ENCODE results near the gene PDAP1. TPM values are rescaled to one million over a fixed set of nuclear protein-coding genes. Genes with fewer than 3 reads are reported as not detected.
"Not testable (repeated sequence)": the region's sequence is repeated elsewhere in the genome, so short reads cannot be mapped to it uniquely, and the experiment has no call there.

Gene PDAP1
- total RNA-seq, 2 donors from 2014 or later = 74.2 to 81.6 TPM

GRCh38 chr7:99429756-99430155, 21.4 kb upstream of the PDAP1 start:
- ATAC-seq = no peak
- DNase-seq = no peak
- intact Hi-C loops (cut with DNase I, micrococcal nuclease) = no loop called here

DNA sequence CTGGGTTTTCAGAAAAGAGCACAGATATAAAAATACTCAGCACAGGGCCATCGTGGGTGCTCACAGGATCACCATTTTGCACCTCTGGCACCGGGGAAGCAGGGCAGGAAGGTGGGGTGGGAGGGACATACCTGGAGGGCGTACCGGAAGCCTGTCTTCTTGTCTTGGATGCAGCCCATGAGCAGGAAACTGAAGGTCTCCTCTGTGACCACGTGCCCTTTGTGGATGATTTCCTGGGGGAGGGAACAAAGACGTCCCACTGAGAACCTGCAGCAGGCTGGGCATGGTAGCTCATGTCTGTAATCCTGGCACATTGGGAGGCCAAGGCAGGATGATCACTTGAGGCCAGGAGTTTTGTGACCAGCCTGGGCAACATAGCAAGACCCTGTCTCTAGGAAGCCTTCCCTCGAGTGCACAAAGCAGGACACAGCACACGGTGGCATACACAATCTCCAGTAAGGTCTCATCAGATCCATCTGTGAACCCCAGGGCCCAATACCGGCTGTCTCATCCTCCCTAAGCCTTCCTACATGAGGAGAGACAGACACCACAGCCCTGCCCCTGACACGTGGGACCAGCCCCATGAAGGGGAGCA, 20.7 kb upstream of the PDAP1 start:
- intact Hi-C loops (cut with DNase I, micrococcal nuclease) = no loop called here
- ATAC-seq = no peak

GRCh38 chr7:99424932-99425730, 16.7 kb upstream of the PDAP1 start:
- no peak for ATAC-seq
- intact Hi-C loops (cut with DNase I, micrococcal nuclease) = no loop called here
- DNase-seq = no peak

More for the DNA sequence above, 20.7 kb upstream of the PDAP1 start:
- no peak for DNase-seq

- intact Hi-C loops (cut with DNase I, micrococcal nuclease) = no loop called here
- ATAC-seq (peak; percentile 87), DNase-seq (peak in 1 of 2 donors; percentile 23)
Observed at GRCh38 chr7:99422625-99423024, 14.2 kb upstream of the PDAP1 start.

- no peak for ATAC-seq
- intact Hi-C loops (cut with DNase I, micrococcal nuclease) = no loop called here
- no peak for DNase-seq
Observed at GRCh38 chr7:99422186-99422585, 13.8 kb upstream of the PDAP1 start.

DNA sequence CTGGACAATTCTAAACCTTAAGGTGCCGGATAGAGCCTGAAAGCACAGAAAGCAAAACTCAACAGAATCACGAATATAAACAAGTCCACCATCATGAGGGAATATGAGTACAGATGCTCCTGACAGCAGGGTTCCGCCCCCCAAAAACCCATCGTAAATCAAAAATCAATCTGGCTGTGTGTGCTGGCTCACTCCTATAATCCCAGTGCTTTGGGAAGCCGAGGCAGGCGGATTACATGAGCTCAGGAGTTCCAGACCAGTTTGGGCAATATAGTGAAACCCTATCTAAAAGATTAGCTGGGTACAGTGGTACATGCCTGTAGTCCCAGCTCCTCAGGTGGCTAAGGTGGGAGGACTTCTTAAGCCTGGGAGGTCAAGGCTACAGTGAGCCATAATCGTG, 12.6 kb upstream of the PDAP1 start:
- intact Hi-C loops (cut with DNase I, micrococcal nuclease) = no loop called here
- DNase-seq (no peak), ATAC-seq (no peak)

DNA sequence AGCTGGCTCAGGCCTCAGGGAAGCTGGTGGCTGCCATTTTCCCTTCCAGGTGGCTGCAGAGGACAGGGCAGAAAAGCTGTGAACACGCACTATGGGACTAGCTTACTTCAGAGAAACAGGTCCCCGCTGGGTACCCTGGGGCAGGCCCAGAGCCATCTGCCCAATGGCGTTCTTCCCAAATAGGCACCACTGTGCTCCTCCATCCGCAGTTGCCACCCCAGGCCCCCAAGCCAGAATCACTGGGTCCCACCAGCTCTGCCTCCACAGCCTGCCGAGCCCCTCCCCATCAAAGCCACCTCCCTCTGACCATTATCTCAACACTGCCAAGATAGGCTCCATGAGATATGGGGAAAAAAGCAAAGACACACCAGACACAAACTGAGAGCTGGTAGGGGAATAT, 11.8 kb upstream of the PDAP1 start:
- DNase-seq (no peak), ATAC-seq (no peak)
- intact Hi-C loops (cut with DNase I, micrococcal nuclease) = no loop called here

GRCh38 chr7:99419323-99420021, 11.1 kb upstream of the PDAP1 start:
- DNase-seq (no peak), ATAC-seq (no peak)
- intact Hi-C loops (cut with DNase I, micrococcal nuclease) = loop anchor here in 1 of 2 donors (10.0 kb wide), 1 partner anchor 55 kb away; no protein-coding TSS in a partner anchor

DNA sequence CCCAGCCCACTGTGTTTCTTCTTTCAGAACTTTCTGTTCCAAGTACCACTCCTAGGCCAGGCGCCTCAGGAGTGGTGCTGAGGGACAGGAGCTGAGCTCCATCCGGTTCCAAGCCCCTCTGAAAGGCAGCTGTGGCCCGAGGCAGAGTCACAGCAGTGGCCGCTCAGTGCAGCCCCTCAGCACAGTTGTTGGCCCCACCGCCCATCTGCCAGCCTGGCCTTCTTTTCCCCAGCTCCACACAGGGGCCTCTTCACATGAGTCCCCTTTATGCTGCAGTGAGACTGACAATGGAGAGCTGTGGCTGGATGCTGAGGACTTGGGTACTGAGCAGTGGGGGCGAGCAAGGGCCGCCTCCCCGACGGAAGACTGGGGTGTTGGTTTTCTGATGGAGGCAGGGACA, 9.9 kb upstream of the PDAP1 start:
- ATAC-seq (no peak), DNase-seq (no peak)
- intact Hi-C loops (cut with DNase I, micrococcal nuclease) = loop anchor here in 1 of 2 donors (10.0 kb wide), 1 partner anchor 53 kb away; no protein-coding TSS in a partner anchor

DNA sequence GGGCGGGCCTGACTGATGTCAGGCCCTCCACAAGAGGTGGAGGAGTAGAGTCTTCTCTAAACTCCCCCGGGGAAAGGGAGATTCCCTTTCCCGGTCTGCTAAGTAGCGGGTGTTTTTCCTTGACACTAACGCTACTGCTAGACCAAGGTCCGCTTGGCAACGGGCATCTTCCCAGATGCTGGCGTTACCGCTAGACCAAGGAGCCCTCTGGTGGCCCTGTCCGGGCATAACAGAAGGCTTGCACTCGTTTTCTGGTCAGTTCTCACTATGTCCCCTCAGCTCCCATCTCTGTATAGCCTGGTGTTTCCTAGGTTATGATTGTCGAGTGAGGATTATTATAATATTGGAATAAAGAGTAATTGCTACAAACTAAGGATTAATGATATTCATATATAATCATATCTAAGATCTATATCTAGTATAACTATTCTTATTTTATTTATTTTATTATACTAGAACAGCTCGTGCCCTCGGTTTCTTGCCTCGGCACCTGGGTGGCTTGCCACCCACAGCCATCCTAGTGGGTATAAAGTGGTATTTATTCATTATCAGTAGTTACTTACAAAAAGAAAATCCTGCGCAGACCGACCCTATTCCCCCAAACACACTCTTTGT, 7.2 kb upstream of the PDAP1 start:
- DNase-seq = peak; percentile 68 to 80
- ATAC-seq = not testable (repeated sequence)
- intact Hi-C loops (cut with DNase I, micrococcal nuclease) = loop anchor here in 1 of 2 donors (10.0 kb wide), 1 partner anchor 51 kb away; no protein-coding TSS in a partner anchor

DNA sequence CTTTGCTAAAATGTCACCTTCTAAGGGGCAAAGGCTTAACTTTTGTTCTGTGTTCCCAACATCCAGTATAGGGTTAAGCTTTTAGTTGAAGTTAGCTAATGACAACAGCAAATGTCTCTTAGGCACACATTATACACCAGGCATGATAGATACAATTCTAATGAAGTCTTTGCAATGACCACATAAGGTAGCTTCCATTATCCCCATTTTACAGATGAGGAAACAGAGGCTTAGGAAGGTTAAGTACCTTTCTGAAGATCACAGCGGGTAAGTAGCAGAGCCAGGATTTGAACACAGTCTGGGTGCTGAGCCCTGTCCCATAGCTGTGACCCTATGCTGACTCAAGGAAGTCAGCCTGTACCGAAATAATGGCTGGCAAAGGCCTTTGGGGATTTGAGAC, 2.2 kb upstream of the PDAP1 start:
- ATAC-seq = no peak
- no peak for DNase-seq
- intact Hi-C loops (cut with DNase I, micrococcal nuclease) = loop anchor here in 1 of 2 donors (10.0 kb wide), 1 partner anchor 46 kb away; no protein-coding TSS in a partner anchor

GRCh38 chr7:99409806-99410205, 1.4 kb upstream of the PDAP1 start:
- no peak for ATAC-seq
- DNase-seq = no peak
- intact Hi-C loops (cut with DNase I, micrococcal nuclease) = loop anchor here in 1 of 2 donors (10.0 kb wide), 1 partner anchor 45 kb away; no protein-coding TSS in a partner anchor

DNA sequence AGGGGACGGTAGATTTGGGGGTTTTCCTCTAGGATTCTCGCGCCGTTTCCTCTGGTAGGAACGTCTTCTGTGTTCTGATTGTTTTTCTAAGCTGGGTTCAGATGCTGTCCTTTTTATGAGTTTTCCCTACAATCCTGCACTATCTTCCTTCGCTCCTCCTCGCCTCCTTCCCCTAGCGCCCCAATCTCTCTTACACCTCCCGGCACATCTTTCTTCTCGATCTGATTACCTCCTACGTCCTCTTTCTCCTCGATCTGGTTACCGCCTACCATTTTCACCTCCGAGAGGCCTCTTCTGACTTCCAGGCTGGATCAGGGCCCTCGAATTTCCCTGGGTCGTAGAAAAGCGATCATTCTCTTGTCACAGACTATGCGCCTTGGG, 785 bp upstream of the PDAP1 start:
- intact Hi-C loops (cut with DNase I, micrococcal nuclease) = no loop called here
- peak; percentile 2 for ATAC-seq

GRCh38 chr7:99407872-99408378, 472 bp downstream of the PDAP1 start:
- DNase-seq = peak; percentile 62 to 63
- intact Hi-C loops (cut with DNase I, micrococcal nuclease) = no loop called here
- peak; percentile 53 for ATAC-seq

More for the DNA sequence above, 785 bp upstream of the PDAP1 start:
- DNase-seq = no peak

- no peak for ATAC-seq
- intact Hi-C loops (cut with DNase I, micrococcal nuclease) = no loop called here
- DNase-seq = no peak
Observed at GRCh38 chr7:99406557-99406956, 1.8 kb downstream of the PDAP1 start.

GRCh38 chr7:99404977-99405320, 3.4 kb downstream of the PDAP1 start:
- ATAC-seq (no peak), DNase-seq (no peak)
- intact Hi-C loops (cut with DNase I, micrococcal nuclease) = no loop called here

- DNase-seq (no peak), ATAC-seq (no peak)
- intact Hi-C loops (cut with DNase I, micrococcal nuclease) = no loop called here
Observed at GRCh38 chr7:99404235-99404976, 4.0 kb downstream of the PDAP1 start.

- DNase-seq = no peak
- intact Hi-C loops (cut with DNase I, micrococcal nuclease) = no loop called here
- ATAC-seq = no peak
Observed at GRCh38 chr7:99403764-99404163, 4.6 kb downstream of the PDAP1 start.
